ENCODE measurements around the gene KLF2.

The KLF2 gene

GRCh38 chr19:16375157-16375935 is 50.7 kb downstream of the KLF2 start:
- no peak for DNase-seq (ENCODE audit: low read depth in 2 of 3, low spot score in 2 of 3)

GRCh38 chr19:16375936-16376185 is 51.2 kb downstream of the KLF2 start:
- no peak for DNase-seq (ENCODE audit: low read depth in 2 of 3, low spot score in 2 of 3)

- no peak for DNase-seq (ENCODE audit: low read depth in 2 of 3, low spot score in 2 of 3)
Observed at GRCh38 chr19:16376241-16376640, 51.6 kb downstream of the KLF2 start.

GRCh38 chr19:16376649-16377048 is 52.0 kb downstream of the KLF2 start:
- no peak for DNase-seq (ENCODE audit: low read depth in 2 of 3, low spot score in 2 of 3)

- DNase-seq (ENCODE audit: low read depth in 2 of 3, low spot score in 2 of 3): no peak
Observed at GRCh38 chr19:16377521-16377920, 52.9 kb downstream of the KLF2 start.
